ENCODE data around the gene USP24. TPM values are rescaled to one million over a fixed set of nuclear protein-coding genes. Genes with fewer than 3 reads are reported as not detected.

Gene USP24
- total RNA-seq, 4 donors from 2014 or later, result 68.2 to 137 (median 96.1) TPM

GRCh38 chr1:55117941-55118340 is 97.2 kb downstream of the USP24 start:
- TF ChIP-seq CTCF (IDR thresholded peaks at IDR 0.05; ENCODE audit: low read depth), result no peak

GRCh38 chr1:55107101-55107500 is 108.1 kb downstream of the USP24 start:
- no peak for TF ChIP-seq CTCF (IDR thresholded peaks at IDR 0.05; ENCODE audit: low read depth)

GRCh38 chr1:55103891-55104290 is 111.3 kb downstream of the USP24 start:
- TF ChIP-seq CTCF (IDR thresholded peaks at IDR 0.05; ENCODE audit: low read depth), result no peak

GRCh38 chr1:55095095-55095494 is 120.1 kb downstream of the USP24 start:
- TF ChIP-seq CTCF (IDR thresholded peaks at IDR 0.05; ENCODE audit: low read depth), result no peak

GRCh38 chr1:55092475-55092874 is 122.7 kb downstream of the USP24 start:
- TF ChIP-seq CTCF (IDR thresholded peaks at IDR 0.05; ENCODE audit: low read depth), result no peak

GRCh38 chr1:55089683-55090082 is 125.5 kb downstream of the USP24 start:
- TF ChIP-seq CTCF (IDR thresholded peaks at IDR 0.05; ENCODE audit: low read depth), result no peak

GRCh38 chr1:55088413-55088812 is 126.8 kb downstream of the USP24 start:
- no peak for TF ChIP-seq CTCF (IDR thresholded peaks at IDR 0.05; ENCODE audit: low read depth)

All from subcutaneous adipose tissue (tissue), 4 donors.